D721Med (cell line): ENCODE measurements around the gene PRPS1.
"Not testable (repeated sequence)": the region's sequence is repeated elsewhere in the genome, so short reads cannot be mapped to it uniquely, and the experiment has no call there.

Experiments used
- DNase-seq: peaks from one replicate; pipeline ENCODE4 v3.0.0; 2011; ENCODE audit warnings: low spot score; ENCODE audit not compliant: insufficient read length
- FAIRE-seq: peaks from 2 replicates; lab custom pipeline; 2011; peaks lifted over from hg19 to GRCh38; lab: Jason Lieb, UNC
- CTCF ChIP-seq: IDR thresholded peaks from 2 replicates; pipeline ENCODE4 v1.5.1; 2012; ENCODE audit warnings: mild to moderate bottlenecking, control low read depth; ENCODE audit not compliant: insufficient read depth; ENCODE audit errors: missing control alignments

PRPS1 gene

GRCh38 chrX:107678957-107679740 is 50.8 kb downstream of the PRPS1 start:
- no peak for FAIRE-seq
- no peak for TF ChIP-seq CTCF
- DNase-seq: no peak

GRCh38 chrX:107682256-107682655 is 53.9 kb downstream of the PRPS1 start:
- no peak for TF ChIP-seq CTCF
- DNase-seq (no peak), FAIRE-seq (no peak)

- DNase-seq (no peak), FAIRE-seq (no peak)
- no peak for TF ChIP-seq CTCF
Measured at GRCh38 chrX:107683124-107683895, 55.0 kb downstream of the PRPS1 start.

GRCh38 chrX:107683931-107684330 is 55.6 kb downstream of the PRPS1 start:
- TF ChIP-seq CTCF: no peak
- no peak for FAIRE-seq

GRCh38 chrX:107684956-107685385 is 56.7 kb downstream of the PRPS1 start:
- no peak for DNase-seq
- TF ChIP-seq CTCF: no peak
- no peak for FAIRE-seq

More at GRCh38 chrX:107683931-107684330, 55.6 kb downstream of the PRPS1 start:
- no peak for DNase-seq

GRCh38 chrX:107685586-107685985 is 57.3 kb downstream of the PRPS1 start:
- DNase-seq, FAIRE-seq: not testable (repeated sequence)

GRCh38 chrX:107686026-107686425 is 57.7 kb downstream of the PRPS1 start:
- DNase-seq (no peak), FAIRE-seq (no peak)
- no peak for TF ChIP-seq CTCF
